Endothelial cell of umbilical vein (primary cell): ENCODE measurements around the gene PDLIM3. TPM values are rescaled to one million over a fixed set of nuclear protein-coding genes. Genes with fewer than 3 reads are reported as not detected.
"Not testable (repeated sequence)": the region's sequence is repeated elsewhere in the genome, so short reads cannot be mapped to it uniquely, and the experiment has no call there.

Source experiments
- BruUV-seq: library from RNA; stranded (reverse); fragments of 400-500 nt; replicated peaks from 2 replicates; lab custom pipeline; 2021; lab: Mats Ljungman, UMichigan
- CTCF ChIA-PET: fragments of 300-600, 350-600 bp; sonication (Branson Sonifier 250); formaldehyde crosslinking; loops from one replicate; lab custom pipeline; 2021; ENCODE audit warnings: antibody characterized with exemption, inconsistent platforms; lab: Charles Lee
- POLR2A ChIA-PET: fragments of 300-600, 350-600 bp; sonication (Branson Sonifier 250); formaldehyde crosslinking; loops from one replicate; lab custom pipeline; 2021; ENCODE audit warnings: antibody characterized with exemption, inconsistent platforms; lab: Charles Lee
- DNase-seq: peaks from one replicate; pipeline ENCODE4 v3.0.0-alpha.2; 2011; ENCODE audit warnings: low read depth, low spot score
- FAIRE-seq: peaks from 2 replicates; lab custom pipeline; 2011; peaks lifted over from hg19 to GRCh38; lab: Jason Lieb, UNC
- H2AFZ ChIP-seq: 2 replicates; pipeline ENCODE4 v1.6.0; 2012; ENCODE audit warnings: low read depth, low read length, control low read depth, inconsistent platforms
- H3K27ac ChIP-seq: 2 replicates; pipeline ENCODE4 v1.5.1; 2011; ENCODE audit warnings: low read depth, mild to moderate bottlenecking, control low read depth, low read length, moderate library complexity; ENCODE audit not compliant: insufficient read depth
- H3K27me3 ChIP-seq, 2 experiments: 2 replicates each; pipeline versions ENCODE4 v1.6.0 to v1.6.1; 2011; ENCODE audit warnings: low read length in 2 of 2, mixed read lengths in 1 of 2; ENCODE audit not compliant: control insufficient read depth in 2 of 2, insufficient read depth in 2 of 2
- H3K36me3 ChIP-seq, 2 experiments: 2 replicates in 1 of 2; 3 replicates in 1 of 2; pipeline ENCODE4 v1.5.1; 2011; ENCODE audit warnings: low read length in 2 of 2, mild to moderate bottlenecking in 1 of 2, moderate library complexity in 1 of 2; ENCODE audit not compliant: control insufficient read depth in 2 of 2, insufficient read depth in 2 of 2; ENCODE audit errors: extremely low read depth in 1 of 2
- H3K4me1 ChIP-seq: 3 replicates; pipeline ENCODE4 v1.5.1; 2011; ENCODE audit warnings: mild to moderate bottlenecking, low read length; ENCODE audit not compliant: control insufficient read depth, insufficient read depth; ENCODE audit errors: extremely low read depth
- H3K4me2 ChIP-seq: 2 replicates; pipeline ENCODE4 v1.6.1; 2011; ENCODE audit warnings: low read length, control low read depth, mixed read lengths; ENCODE audit not compliant: insufficient read depth
- H3K4me3 ChIP-seq, 3 experiments: fragments of 200-600 bp in 1 of 3; sonication (generic), shearing (Covaris generic) in 1 of 3; replicated peaks in 1 of 3; 2 replicates each; pipeline ENCODE4 v1.5.1; 2011 to 2016; ENCODE audit warnings: control low read depth in 3 of 3, low read length in 3 of 3, mild to moderate bottlenecking in 2 of 3, inconsistent platforms in 1 of 3, low read depth in 1 of 3, moderate library complexity in 1 of 3; ENCODE audit not compliant: insufficient read depth in 1 of 3
- H3K79me2 ChIP-seq: 2 replicates; pipeline ENCODE4 v1.6.0; 2012; ENCODE audit warnings: low read length, inconsistent platforms; ENCODE audit not compliant: control insufficient read depth, insufficient read depth
- H3K9ac ChIP-seq: replicated peaks from 2 replicates; pipeline ENCODE3; 2011; ENCODE audit warnings: low read length, control low read depth; ENCODE audit not compliant: insufficient read depth; ENCODE audit errors: extremely low read depth
- H3K9me1 ChIP-seq: replicated peaks from 3 replicates; pipeline ENCODE4 v1.6.0; 2011; ENCODE audit warnings: mild to moderate bottlenecking, low read length; ENCODE audit not compliant: control insufficient read depth, insufficient read depth; ENCODE audit errors: extremely low read depth
- H3K9me3 ChIP-seq: replicated peaks from 2 replicates; pipeline ENCODE4 v1.5.1; 2012; ENCODE audit warnings: low read length, inconsistent platforms; ENCODE audit not compliant: control insufficient read depth, insufficient read depth
- H4K20me1 ChIP-seq: replicated peaks from 2 replicates; pipeline ENCODE3; 2011; ENCODE audit warnings: mild to moderate bottlenecking, low read length; ENCODE audit not compliant: control insufficient read depth, insufficient read depth; ENCODE audit errors: extremely low read depth
- EZH2 ChIP-seq: IDR thresholded peaks from 2 replicates; pipeline ENCODE4 v1.6.1; 2012; ENCODE audit warnings: borderline replicate concordance, low read depth, mild to moderate bottlenecking, moderate library complexity, low read length, inconsistent platforms; ENCODE audit not compliant: severe bottlenecking
- FOS ChIP-seq: IDR thresholded peaks from 2 replicates; pipeline ENCODE4 v1.6.1; 2011; ENCODE audit warnings: mild to moderate bottlenecking, low read length, moderate library complexity, borderline replicate concordance; ENCODE audit not compliant: insufficient read depth
- GATA2 ChIP-seq: IDR thresholded peaks from 2 replicates; pipeline ENCODE4 v1.7.0; 2011; ENCODE audit warnings: low read depth, mild to moderate bottlenecking, moderate library complexity, mixed read lengths, low read length; ENCODE audit not compliant: insufficient read length, insufficient read depth
- JUN ChIP-seq: IDR thresholded peaks from 2 replicates; pipeline ENCODE4 v1.6.1; 2011; ENCODE audit warnings: borderline replicate concordance, low read depth; ENCODE audit not compliant: insufficient read length, insufficient read depth
- MAX ChIP-seq: IDR thresholded peaks from 2 replicates; pipeline ENCODE4 v1.6.1; 2011; ENCODE audit not compliant: insufficient read depth, insufficient read length
- MYC ChIP-seq: IDR thresholded peaks from one replicate; pipeline ENCODE4 v1.6.1; 2011; ENCODE audit warnings: mild to moderate bottlenecking, low read depth, low read length
- POLR2A ChIP-seq: IDR thresholded peaks from 2 replicates; pipeline ENCODE4 v1.6.1; 2012; ENCODE audit warnings: low read depth, mild to moderate bottlenecking, control low read depth, low read length
- POLR2AphosphoS5 ChIP-seq: IDR thresholded peaks from 2 replicates; pipeline ENCODE4 v1.6.1; 2012; ENCODE audit warnings: low read depth, mild to moderate bottlenecking, control low read depth, low read length, moderate library complexity; ENCODE audit not compliant: insufficient read depth
- dilution Hi-C: fragments of 300-500 bp; cut with MboI; formaldehyde crosslinking; loops from one replicate; pipeline ENCODE4 v1.15.0; 2019; ENCODE audit warnings: low sequenced_read_pairs; ENCODE audit not compliant: extremely low pct_ligation_motif_present
- intact Hi-C: fragments of 100-400 bp; cut with micrococcal nuclease; formaldehyde crosslinking; loops from one replicate; pipeline ENCODE4 v1.10.0; 2022
- polyA plus RNA-seq, 4 experiments: library from polyadenylated mRNA; depleted of rRNA in 3 of 4; stranded (reverse) in 3 of 4; unstranded in 1 of 4; fragments of >200 nt; gene quantifications; 2 replicates each; pipeline versions ENCODE4 v1.2.1 to v1.2.3, GENCODE V29; 2011 to 2012; ENCODE audit warnings: missing spikeins in 1 of 4
- total RNA-seq: library from RNA; stranded (reverse); gene quantifications from 2 replicates; pipeline ENCODE4 v1.2.3, GENCODE V29; 2021
- TF ChIP-seq, protein P1 (sequence below), 2 donors: IDR thresholded peaks; 1 replicate in 1 of 2; 2 replicates in 1 of 2; pipeline ENCODE4 v1.5.1; 2011; ENCODE audit warnings: low read length in 2 of 2, mild to moderate bottlenecking in 2 of 2, moderate library complexity in 2 of 2, control low read depth in 1 of 2, inconsistent platforms in 1 of 2, low read depth in 1 of 2; ENCODE audit not compliant: insufficient read depth in 1 of 2; ENCODE audit errors: extremely low read depth in 1 of 2

The PDLIM3 gene
- total and polyA plus RNA-seq, 2 donors (not counting 3 experiments of a cell fraction or from before 2014, with no cell fraction given): 9.7 to 17.6 TPM

- H3K27me3 ChIP-seq, H3K79me2 ChIP-seq, H4K20me1 ChIP-seq, H2AFZ ChIP-seq, POLR2A ChIA-PET, H3K9ac ChIP-seq, H3K36me3 ChIP-seq, dilution Hi-C loops, H3K9me1 ChIP-seq, intact Hi-C loops, H3K9me3 ChIP-seq, BruUV-seq, DNase-seq, CTCF ChIA-PET, H3K4me2 ChIP-seq, FAIRE-seq, H3K4me3 ChIP-seq, H3K27ac ChIP-seq: not testable (repeated sequence)
- H3K4me1 ChIP-seq: peaks cover 10% of the 10 kb centered on the region
Measured at GRCh38 chr4:185531654-185532053, 3.7 kb downstream of the PDLIM3 start.

GRCh38 chr4:185529413-185529812 lies 5.9 kb downstream of the PDLIM3 start:
- BruUV-seq: no TSS peak

More at GRCh38 chr4:185529413-185529812, 5.9 kb downstream of the PDLIM3 start:
- TF ChIP-seq MYC (no peak), JUN (no peak), POLR2AphosphoS5 (no peak), EZH2 (no peak), POLR2A (no peak), MAX (no peak), FOS (no peak), GATA2 (no peak)
- TF ChIP-seq, protein P1, sequence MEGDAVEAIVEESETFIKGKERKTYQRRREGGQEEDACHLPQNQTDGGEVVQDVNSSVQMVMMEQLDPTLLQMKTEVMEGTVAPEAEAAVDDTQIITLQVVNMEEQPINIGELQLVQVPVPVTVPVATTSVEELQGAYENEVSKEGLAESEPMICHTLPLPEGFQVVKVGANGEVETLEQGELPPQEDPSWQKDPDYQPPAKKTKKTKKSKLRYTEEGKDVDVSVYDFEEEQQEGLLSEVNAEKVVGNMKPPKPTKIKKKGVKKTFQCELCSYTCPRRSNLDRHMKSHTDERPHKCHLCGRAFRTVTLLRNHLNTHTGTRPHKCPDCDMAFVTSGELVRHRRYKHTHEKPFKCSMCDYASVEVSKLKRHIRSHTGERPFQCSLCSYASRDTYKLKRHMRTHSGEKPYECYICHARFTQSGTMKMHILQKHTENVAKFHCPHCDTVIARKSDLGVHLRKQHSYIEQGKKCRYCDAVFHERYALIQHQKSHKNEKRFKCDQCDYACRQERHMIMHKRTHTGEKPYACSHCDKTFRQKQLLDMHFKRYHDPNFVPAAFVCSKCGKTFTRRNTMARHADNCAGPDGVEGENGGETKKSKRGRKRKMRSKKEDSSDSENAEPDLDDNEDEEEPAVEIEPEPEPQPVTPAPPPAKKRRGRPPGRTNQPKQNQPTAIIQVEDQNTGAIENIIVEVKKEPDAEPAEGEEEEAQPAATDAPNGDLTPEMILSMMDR (IDR thresholded peaks at IDR 0.05; ENCODE audit: extremely low read depth in 1 of 2, insufficient read depth in 1 of 2, low read depth in 1 of 2, low read length in 2 of 2): no peak
- no peak for DNase-seq
- H3K4me3 ChIP-seq: no peak overlapping the region
- no peak overlapping the region for H3K27ac ChIP-seq
- no peaks in the 10 kb centered on the region for H3K9me3 ChIP-seq
- no peak overlapping the region for H3K4me2 ChIP-seq
- dilution Hi-C loops (no loop called here), intact Hi-C loops (no loop called here)
- H3K36me3 ChIP-seq: no peaks in the 10 kb centered on the region
- H3K9me1 ChIP-seq: no peaks in the 10 kb centered on the region
- H3K27me3 ChIP-seq: no peaks in the 10 kb centered on the region
- H2AFZ ChIP-seq: no peak overlapping the region
- H4K20me1 ChIP-seq: no peaks in the 10 kb centered on the region
- ChIA-PET CTCF (interaction anchor here (1.2 kb wide), 1 partner anchor 25 kb away, joined by 3 read pairs; no protein-coding TSS in a partner anchor), POLR2A (no interaction called here)
- FAIRE-seq: no peak
- H3K79me2 ChIP-seq: no peaks in the 10 kb centered on the region
- H3K4me1 ChIP-seq: peaks cover 2% of the 10 kb centered on the region
- H3K9ac ChIP-seq: no peak overlapping the region
